Sigmoid colon (tissue), 7 donors: ENCODE measurements around the gene POPDC2. TPM values are rescaled to one million over a fixed set of nuclear protein-coding genes. Genes with fewer than 3 reads are reported as not detected.

Experiments
- DNase-seq: peaks from one replicate; pipeline ENCODE4 v3.0.0-alpha.2; 2019
- H3K27ac ChIP-seq, 4 donors: fragments of 200-600 bp; sonication (generic); one replicate each; pipeline ENCODE4 v1.5.1; 2016 to 2019; ENCODE audit warnings: mild to moderate bottlenecking in 1 of 4
- H3K27me3 ChIP-seq, 3 donors: fragments of 200-600 bp; sonication (generic); one replicate each; pipeline ENCODE4 v1.5.1; 2019; ENCODE audit warnings: mild to moderate bottlenecking in 1 of 3
- H3K36me3 ChIP-seq, 4 donors: fragments of 200-600 bp; sonication (generic); one replicate each; pipeline ENCODE4 v1.5.1; 2016 to 2019
- H3K4me1 ChIP-seq, 4 donors: fragments of 200-600 bp; sonication (generic); one replicate each; pipeline ENCODE4 v1.5.1; 2017 to 2019
- H3K4me3 ChIP-seq, 4 donors: fragments of 200-600 bp; sonication (generic); one replicate each; pipeline ENCODE4 v1.5.1; 2017 to 2019; ENCODE audit warnings: mild to moderate bottlenecking in 2 of 4, moderate library complexity in 1 of 4
- H3K9me3 ChIP-seq, 4 donors: fragments of 200-600 bp in 3 of 4; sonication (generic) in 3 of 4; one replicate each; pipeline versions ENCODE4 v1.5.1 to v1.6.1; 2013 to 2019
- EP300 ChIP-seq, 4 donors: sonication (generic); formaldehyde crosslinking; IDR thresholded peaks; one replicate each; pipeline ENCODE4 v1.6.1; 2017; ENCODE audit warnings: antibody characterized with exemption in 4 of 4
- POLR2A ChIP-seq, 2 donors: fragments of 450-650 bp; IDR thresholded peaks; one replicate each; pipeline ENCODE4 v1.6.1; 2016; ENCODE audit warnings: antibody characterized with exemption in 2 of 2, mild to moderate bottlenecking in 2 of 2, moderate library complexity in 2 of 2
- POLR2AphosphoS5 ChIP-seq, 4 donors: sonication (generic); formaldehyde crosslinking; IDR thresholded peaks; one replicate each; pipeline ENCODE4 v1.6.1; 2017; ENCODE audit warnings: antibody characterized with exemption in 4 of 4
- WGBS, 2 donors: extraction: QIAGEN DNeasy Blood & Tissue Kit; methylation state at CpG; one replicate each; pipeline ENCODE4 v1.1.7; 2013; 5-methylcytosine and 5-hydroxymethylcytosine counted together
- intact Hi-C: fragments of 100-400 bp; cut with DNase I; formaldehyde crosslinking; loops from one replicate; pipeline ENCODE4 v1.15.1; 2023
- polyA plus RNA-seq, 3 donors: library from polyadenylated mRNA; stranded (reverse); fragments of 200-250 nt; gene quantifications; one replicate each; pipeline ENCODE4 v1.2.3, GENCODE V29; 2013
- total RNA-seq, 4 donors: library from RNA; depleted of rRNA; stranded (reverse); fragments of >200 nt; gene quantifications; one replicate each; pipeline ENCODE4 v1.1.0, GENCODE V29; 2016
- TF ChIP-seq, protein P1 (sequence below), 4 experiments: fragments of 450-650 bp in 3 of 4; fragments of 200-600 bp in 1 of 4; IDR thresholded peaks; one replicate each; pipeline ENCODE4 v1.5.1; 2016 to 2019; ENCODE audit warnings: antibody characterized with exemption in 4 of 4, mild to moderate bottlenecking in 3 of 4, moderate library complexity in 2 of 4
- donor health status: healthy with polysubstance abuse.
- donor health status: Bipolar disorder and iron deficiency.
- donor health status: healthy.

The POPDC2 gene
- total and polyA plus RNA-seq, 7 donors, result 1.2 to 203 (median 86.6) TPM

DNA sequence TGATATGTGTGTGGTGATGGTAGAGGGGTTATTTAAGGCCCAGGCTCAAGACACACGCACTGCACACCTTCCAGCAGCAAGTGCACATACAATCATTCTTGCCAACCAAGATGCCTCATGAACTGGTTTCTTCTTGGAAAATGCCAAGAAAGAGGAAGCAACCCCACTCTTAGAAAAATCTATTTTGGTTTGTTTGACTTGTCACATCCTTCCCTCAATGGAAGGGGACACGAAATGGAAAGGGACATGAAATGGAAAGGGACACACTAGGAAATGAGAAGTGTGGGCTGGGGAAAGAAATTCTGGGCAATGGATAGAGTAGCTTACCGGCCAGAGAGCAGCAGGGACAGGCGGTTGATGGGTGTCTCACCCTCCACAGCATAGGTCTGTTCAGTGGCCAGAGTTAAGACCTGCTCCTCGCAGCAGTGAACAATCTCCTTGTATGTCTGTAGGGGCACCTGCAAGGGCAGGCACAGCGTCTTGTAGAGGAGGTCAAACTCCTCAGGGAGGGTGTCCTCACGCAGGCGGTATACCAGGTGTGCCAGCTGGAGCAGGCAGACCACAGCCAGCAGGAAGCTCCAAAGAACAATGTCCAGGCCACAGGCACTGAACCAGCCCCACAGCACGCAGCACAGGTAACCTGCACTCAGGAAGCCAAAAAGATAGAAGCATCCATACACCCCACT, 640 bp downstream of the POPDC2 start:
- intact Hi-C loops, result loop anchor here (5.0 kb wide), 1 partner anchor 82 kb away; the partner anchor contains the start of gene ADPRH
- Histone ChIP-seq H3K4me1 (peaks cover 0 to 75% (median 63%) of the 10 kb centered on the region in 4 donors), H3K9me3 (no peaks in the 10 kb centered on the region), H3K4me3 (peak overlapping the region; percentile 46 to 64 (median 54)), H3K27ac (peak overlapping the region; percentile 79 to 91 (median 89)), H3K36me3 (peaks cover 0 to 12% (median 0%) of the 10 kb centered on the region in 4 donors), H3K27me3 (no peaks in the 10 kb centered on the region)
- WGBS, 2 donors, result 73 to 93% methylated on average over 9 of the region's 9 CpGs
- DNase-seq, result no peak
- TF ChIP-seq, protein P1, sequence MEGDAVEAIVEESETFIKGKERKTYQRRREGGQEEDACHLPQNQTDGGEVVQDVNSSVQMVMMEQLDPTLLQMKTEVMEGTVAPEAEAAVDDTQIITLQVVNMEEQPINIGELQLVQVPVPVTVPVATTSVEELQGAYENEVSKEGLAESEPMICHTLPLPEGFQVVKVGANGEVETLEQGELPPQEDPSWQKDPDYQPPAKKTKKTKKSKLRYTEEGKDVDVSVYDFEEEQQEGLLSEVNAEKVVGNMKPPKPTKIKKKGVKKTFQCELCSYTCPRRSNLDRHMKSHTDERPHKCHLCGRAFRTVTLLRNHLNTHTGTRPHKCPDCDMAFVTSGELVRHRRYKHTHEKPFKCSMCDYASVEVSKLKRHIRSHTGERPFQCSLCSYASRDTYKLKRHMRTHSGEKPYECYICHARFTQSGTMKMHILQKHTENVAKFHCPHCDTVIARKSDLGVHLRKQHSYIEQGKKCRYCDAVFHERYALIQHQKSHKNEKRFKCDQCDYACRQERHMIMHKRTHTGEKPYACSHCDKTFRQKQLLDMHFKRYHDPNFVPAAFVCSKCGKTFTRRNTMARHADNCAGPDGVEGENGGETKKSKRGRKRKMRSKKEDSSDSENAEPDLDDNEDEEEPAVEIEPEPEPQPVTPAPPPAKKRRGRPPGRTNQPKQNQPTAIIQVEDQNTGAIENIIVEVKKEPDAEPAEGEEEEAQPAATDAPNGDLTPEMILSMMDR (IDR thresholded peaks at IDR 0.05), result no peak
- TF ChIP-seq POLR2A (IDR thresholded peaks at IDR 0.05), result no peak
- TF ChIP-seq POLR2AphosphoS5 (IDR thresholded peaks at IDR 0.05), result peak in 1 of 4 donors; percentile 5

DNA sequence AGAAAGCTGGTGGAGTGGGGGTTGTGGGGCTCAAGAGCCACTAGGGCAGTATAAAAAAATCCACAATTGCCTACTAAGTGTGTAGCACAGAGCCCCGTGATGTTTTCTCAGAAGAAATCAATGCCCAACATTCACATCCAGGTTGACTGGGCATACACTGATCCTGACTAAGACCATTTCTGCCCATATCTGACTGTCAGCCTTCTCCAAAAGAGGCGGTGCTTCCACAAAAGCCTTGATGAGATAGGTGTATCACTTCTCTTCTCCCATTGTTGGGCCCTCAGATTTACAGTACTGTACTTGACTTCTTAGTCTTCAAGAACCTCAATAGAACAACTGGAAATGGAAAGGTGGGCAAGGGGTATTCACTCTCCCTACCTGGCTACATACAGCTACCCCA, 1.4 kb downstream of the POPDC2 start:
- intact Hi-C loops, result no loop called here
- H3K27ac ChIP-seq, result peak overlapping the region; percentile 79 to 91 (median 89)
- TF ChIP-seq, protein P1 (IDR thresholded peaks at IDR 0.05), result no peak
- TF ChIP-seq POLR2AphosphoS5 (IDR thresholded peaks at IDR 0.05), result peak in 1 of 4 donors; percentile 11
- H3K27me3 ChIP-seq, result no peaks in the 10 kb centered on the region
- H3K9me3 ChIP-seq, result no peaks in the 10 kb centered on the region
- peaks cover 0 to 72% (median 62%) of the 10 kb centered on the region in 4 donors for H3K4me1 ChIP-seq
- peaks cover 0 to 19% (median under 1%) of the 10 kb centered on the region in 4 donors for H3K36me3 ChIP-seq
- WGBS, 2 donors, result 94 to 97% methylated on average over 2 of the region's 2 CpGs
- H3K4me3 ChIP-seq, result peak overlapping the region; percentile 46 to 64 (median 54)
- no peak for DNase-seq

DNA sequence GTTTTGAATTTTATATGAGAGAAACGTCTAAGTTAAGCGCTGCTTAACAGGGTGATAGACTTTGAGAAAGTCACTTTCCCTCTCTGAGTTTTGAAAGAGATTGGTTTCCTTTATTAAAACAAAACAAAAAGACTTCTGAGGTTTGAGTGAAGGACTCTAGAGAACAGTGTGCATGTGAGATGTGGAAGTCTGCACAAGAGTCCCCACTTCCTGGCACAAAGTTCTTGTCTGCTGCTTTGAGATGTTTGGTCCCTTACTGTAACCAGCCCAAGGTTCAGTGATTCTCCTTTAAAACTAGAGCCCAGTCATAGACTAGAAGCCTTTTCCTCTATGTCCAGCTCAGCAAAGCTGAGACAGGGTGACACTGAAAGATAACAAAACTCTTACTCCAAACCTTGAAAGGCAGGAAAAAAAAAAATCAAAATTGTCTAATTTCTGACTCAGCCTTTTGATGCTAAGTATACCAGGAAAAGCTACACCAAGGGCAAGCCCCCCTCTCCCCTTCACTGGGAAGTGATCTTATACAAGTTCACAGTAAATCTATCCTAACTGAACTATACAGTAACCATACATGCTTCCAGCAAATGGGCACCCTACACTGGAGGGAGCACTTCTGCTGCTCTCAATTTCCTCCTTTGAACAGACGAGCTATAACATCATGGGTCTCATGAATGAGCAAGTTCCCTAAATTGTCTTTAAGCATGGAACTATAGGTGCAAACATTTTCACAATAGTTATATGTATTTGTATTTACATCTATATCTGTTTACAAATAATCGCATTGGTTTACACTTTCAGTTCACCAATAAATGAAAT, 2.3 kb downstream of the POPDC2 start:
- Histone ChIP-seq H3K9me3 (no peaks in the 10 kb centered on the region), H3K27me3 (no peaks in the 10 kb centered on the region), H3K27ac (peak overlapping the region in 3 of 4 donors; percentile 88 to 91 (median 90)), H3K4me1 (peaks cover 0 to 70% (median 57%) of the 10 kb centered on the region in 4 donors), H3K36me3 (peaks cover 0 to 24% (median 2%) of the 10 kb centered on the region in 4 donors), H3K4me3 (peak overlapping the region; percentile 46 to 64 (median 54))
- intact Hi-C loops, result no loop called here
- whole genome bisulfite sequencing, 2 donors, result 65 to 92% methylated on average over 4 of the region's 4 CpGs
- DNase-seq, result no peak
- TF ChIP-seq POLR2AphosphoS5 (IDR thresholded peaks at IDR 0.05) (peak in 1 of 4 donors; percentile 7), POLR2A (IDR thresholded peaks at IDR 0.05) (no peak)

DNA sequence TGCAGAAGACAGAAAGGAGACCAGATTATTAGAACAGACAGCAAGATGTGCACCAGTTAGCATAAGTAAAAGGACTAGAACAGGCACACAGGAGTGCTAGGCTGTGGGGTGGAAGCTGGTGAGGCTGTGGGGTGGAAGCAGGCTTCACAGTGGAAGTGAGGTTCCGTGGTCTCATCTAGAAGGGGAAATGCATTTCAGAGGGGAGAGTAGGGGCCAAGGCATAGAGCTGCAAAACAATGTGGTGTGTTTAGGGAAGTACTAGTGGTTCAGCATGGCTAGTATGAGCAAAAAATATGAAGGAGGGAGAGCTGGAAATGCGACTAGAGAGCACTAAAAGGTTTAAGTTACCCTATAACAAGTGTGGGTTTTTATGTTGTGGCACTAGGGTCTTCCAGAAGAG, 6.5 kb downstream of the POPDC2 start:
- H3K9me3 ChIP-seq, result no peaks in the 10 kb centered on the region
- intact Hi-C loops, result no loop called here
- H3K4me3 ChIP-seq, result no peak overlapping the region
- H3K27ac ChIP-seq, result peak overlapping the region in 3 of 4 donors; percentile 11 to 32 (median 12)
- peaks cover 0 to 88% (median 58%) of the 10 kb centered on the region in 4 donors for H3K4me1 ChIP-seq
- WGBS, 2 donors, result 28 to 41% methylated on average over 2 of the region's 2 CpGs
- H3K36me3 ChIP-seq, result peaks cover 0 to 45% (median 2%) of the 10 kb centered on the region in 4 donors
- TF ChIP-seq, protein P1 (IDR thresholded peaks at IDR 0.05), result no peak
- TF ChIP-seq EP300 (IDR thresholded peaks at IDR 0.05) (no peak), POLR2AphosphoS5 (IDR thresholded peaks at IDR 0.05) (no peak), POLR2A (IDR thresholded peaks at IDR 0.05) (no peak)
- DNase-seq, result no peak
- no peaks in the 10 kb centered on the region for H3K27me3 ChIP-seq
